ENCODE results near the gene CRY2.

The CRY2 gene

GRCh38 chr11:45827123-45827522 is 20.2 kb upstream of the CRY2 start:
- TF ChIP-seq GATA2 (IDR thresholded peaks at IDR 0.05; ENCODE audit: low read depth, low read length) (no peak), GATA3 (IDR thresholded peaks at IDR 0.05; ENCODE audit: low read depth, low read length) (no peak)

GRCh38 chr11:45828996-45829395 is 18.3 kb upstream of the CRY2 start:
- no peak for TF ChIP-seq GATA3 (IDR thresholded peaks at IDR 0.05; ENCODE audit: low read depth, low read length)
- no peak for TF ChIP-seq GATA2 (IDR thresholded peaks at IDR 0.05; ENCODE audit: low read depth, low read length)

GRCh38 chr11:45830596-45830995 is 16.7 kb upstream of the CRY2 start:
- TF ChIP-seq GATA2 (IDR thresholded peaks at IDR 0.05; ENCODE audit: low read depth, low read length) = no peak
- no peak for TF ChIP-seq GATA3 (IDR thresholded peaks at IDR 0.05; ENCODE audit: low read depth, low read length)

- no peak for TF ChIP-seq GATA2 (IDR thresholded peaks at IDR 0.05; ENCODE audit: low read depth, low read length)
- TF ChIP-seq GATA3 (IDR thresholded peaks at IDR 0.05; ENCODE audit: low read depth, low read length) = no peak
These were observed 14.3 kb upstream of the CRY2 start for GRCh38 chr11:45832811-45833441.

GRCh38 chr11:45833761-45834160 is 13.5 kb upstream of the CRY2 start:
- TF ChIP-seq GATA2 (IDR thresholded peaks at IDR 0.05; ENCODE audit: low read depth, low read length) = no peak
- TF ChIP-seq GATA3 (IDR thresholded peaks at IDR 0.05; ENCODE audit: low read depth, low read length) = no peak

GRCh38 chr11:45834298-45834756 is 12.9 kb upstream of the CRY2 start:
- TF ChIP-seq GATA3 (IDR thresholded peaks at IDR 0.05; ENCODE audit: low read depth, low read length) (no peak), GATA2 (IDR thresholded peaks at IDR 0.05; ENCODE audit: low read depth, low read length) (no peak)

GRCh38 chr11:45839204-45839603 is 8.1 kb upstream of the CRY2 start:
- TF ChIP-seq GATA3 (IDR thresholded peaks at IDR 0.05; ENCODE audit: low read depth, low read length) (no peak), GATA2 (IDR thresholded peaks at IDR 0.05; ENCODE audit: low read depth, low read length) (no peak)

- TF ChIP-seq GATA2 (IDR thresholded peaks at IDR 0.05; ENCODE audit: low read depth, low read length) (no peak), GATA3 (IDR thresholded peaks at IDR 0.05; ENCODE audit: low read depth, low read length) (no peak)
These were observed 3.9 kb upstream of the CRY2 start for GRCh38 chr11:45843158-45843924.

- TF ChIP-seq GATA3 (IDR thresholded peaks at IDR 0.05; ENCODE audit: low read depth, low read length) (no peak), GATA2 (IDR thresholded peaks at IDR 0.05; ENCODE audit: low read depth, low read length) (no peak)
These were observed 2.3 kb upstream of the CRY2 start for GRCh38 chr11:45844822-45845578.

- TF ChIP-seq GATA3 (IDR thresholded peaks at IDR 0.05; ENCODE audit: low read depth, low read length) = no peak
- TF ChIP-seq GATA2 (IDR thresholded peaks at IDR 0.05; ENCODE audit: low read depth, low read length) = no peak
These were observed 1.1 kb upstream of the CRY2 start for GRCh38 chr11:45846174-45846675.

GRCh38 chr11:45847911-45848316 is 639 bp downstream of the CRY2 start:
- TF ChIP-seq GATA2 (IDR thresholded peaks at IDR 0.05; ENCODE audit: low read depth, low read length) = no peak

GRCh38 chr11:45848654-45849081 is 1.4 kb downstream of the CRY2 start:
- TF ChIP-seq GATA2 (IDR thresholded peaks at IDR 0.05; ENCODE audit: low read depth, low read length) (no peak), GATA3 (IDR thresholded peaks at IDR 0.05; ENCODE audit: low read depth, low read length) (no peak)

GRCh38 chr11:45850446-45850845 is 3.2 kb downstream of the CRY2 start:
- TF ChIP-seq GATA3 (IDR thresholded peaks at IDR 0.05; ENCODE audit: low read depth, low read length) (no peak), GATA2 (IDR thresholded peaks at IDR 0.05; ENCODE audit: low read depth, low read length) (no peak)

GRCh38 chr11:45851228-45851627 is 4.0 kb downstream of the CRY2 start:
- no peak for TF ChIP-seq GATA3 (IDR thresholded peaks at IDR 0.05; ENCODE audit: low read depth, low read length)
- TF ChIP-seq GATA2 (IDR thresholded peaks at IDR 0.05; ENCODE audit: low read depth, low read length) = no peak

Measured in SH-SY5Y (cell line).